NCI-H446 treated with DMSO at 0.1 percent for 48 hours (cell line): Measurements from ENCODE around the gene ACOX2.

Experiments
- DNase-seq: peaks from one replicate; lab custom pipeline; 2025; lab: John Stamatoyannopoulos, UW

ACOX2 gene

GRCh38 chr3:58536501-58537411 lies at the start of gene ACOX2:
TSS of gene ACOX2 (minus strand) at chr3:58537190. CDS start at chr3:58535106, 2,084 bp downstream.
- DNase-seq: no peak

- peak; percentile 19 for DNase-seq
These were observed 49.0 kb upstream of the ACOX2 start for GRCh38 chr3:58585994-58586393.

GRCh38 chr3:58585005-58585786 lies 48.2 kb upstream of the ACOX2 start:
- DNase-seq: peak; percentile 14

- no peak for DNase-seq
These were observed 47.7 kb upstream of the ACOX2 start for GRCh38 chr3:58584690-58585004.

- DNase-seq: no peak
These were observed 44.5 kb upstream of the ACOX2 start for GRCh38 chr3:58581328-58582091.

GRCh38 chr3:58580826-58581327 lies 43.9 kb upstream of the ACOX2 start:
- DNase-seq: no peak

- no peak for DNase-seq
These were observed 41.9 kb upstream of the ACOX2 start for GRCh38 chr3:58578873-58579272.

GRCh38 chr3:58577269-58577821 lies 40.4 kb upstream of the ACOX2 start, which contains the start of gene FAM107A:
TSS of gene FAM107A (minus strand) at chr3:58577391. CDS start at chr3:58569860, 7,531 bp downstream.
- no peak for DNase-seq

- no peak for DNase-seq
These were observed 39.7 kb upstream of the ACOX2 start for GRCh38 chr3:58576716-58577115.

- no peak for DNase-seq
These were observed 39.1 kb upstream of the ACOX2 start for GRCh38 chr3:58575971-58576652.

GRCh38 chr3:58574682-58575081 lies 37.7 kb upstream of the ACOX2 start:
- no peak for DNase-seq

GRCh38 chr3:58574106-58574505 lies 37.1 kb upstream of the ACOX2 start:
- no peak for DNase-seq

- DNase-seq: no peak
These were observed 36.6 kb upstream of the ACOX2 start for GRCh38 chr3:58573640-58574039.

- DNase-seq: no peak
These were observed 35.7 kb upstream of the ACOX2 start for GRCh38 chr3:58572634-58573230.

- no peak for DNase-seq
These were observed 35.1 kb upstream of the ACOX2 start for GRCh38 chr3:58572013-58572633.

- DNase-seq: no peak
These were observed 33.9 kb upstream of the ACOX2 start for GRCh38 chr3:58570851-58571250.

GRCh38 chr3:58569287-58570001 lies 32.5 kb upstream of the ACOX2 start:
- no peak for DNase-seq

GRCh38 chr3:58568572-58569286 lies 31.7 kb upstream of the ACOX2 start:
- no peak for DNase-seq

GRCh38 chr3:58567251-58567515 lies 30.2 kb upstream of the ACOX2 start:
- no peak for DNase-seq
